Mesenchymal stem cell (in vitro differentiated cells and primary cell): ENCODE data around the gene DOCK11.

Source experiments
- DNase-seq: peaks from one replicate; pipeline ENCODE4 v3.0.0-alpha.2; 2013
- H2AFZ ChIP-seq: one replicate; pipeline ENCODE4 v1.6.1; 2013; ENCODE audit warnings: low read depth, mild to moderate bottlenecking, control low read depth, inconsistent platforms, low read length, moderate library complexity
- H2AK5ac ChIP-seq: 2 replicates; pipeline ENCODE4 v1.6.1; 2013; ENCODE audit warnings: low read length, moderate library complexity, mild to moderate bottlenecking, inconsistent platforms; ENCODE audit not compliant: severe bottlenecking
- H2BK120ac ChIP-seq: one replicate; pipeline ENCODE4 v1.6.1; 2013; ENCODE audit warnings: low read depth, mild to moderate bottlenecking, inconsistent platforms, low read length, moderate library complexity
- H2BK12ac ChIP-seq, 2 experiments: one replicate each; pipeline ENCODE4 v1.6.1; 2013; ENCODE audit warnings: inconsistent platforms in 2 of 2, low read length in 2 of 2, mild to moderate bottlenecking in 2 of 2, moderate library complexity in 2 of 2, control low read depth in 1 of 2
- H2BK15ac ChIP-seq: one replicate; pipeline ENCODE4 v1.6.1; 2013; ENCODE audit warnings: mild to moderate bottlenecking, low read depth, inconsistent platforms; ENCODE audit not compliant: poor library complexity, severe bottlenecking
- H2BK5ac ChIP-seq: 2 replicates; pipeline ENCODE4 v1.6.1; 2013; ENCODE audit warnings: low read depth, mild to moderate bottlenecking, low read length, control low read depth, inconsistent platforms; ENCODE audit not compliant: poor library complexity, severe bottlenecking
- H3K14ac ChIP-seq, 2 experiments: one replicate each; pipeline ENCODE4 v1.6.1; 2013; ENCODE audit warnings: inconsistent platforms in 2 of 2, low read length in 2 of 2, control low read depth in 1 of 2, mild to moderate bottlenecking in 1 of 2, moderate library complexity in 1 of 2
- H3K18ac ChIP-seq, 2 experiments: one replicate each; pipeline ENCODE4 v1.6.1; 2013; ENCODE audit warnings: inconsistent platforms in 2 of 2, low read length in 2 of 2, control low read depth in 1 of 2, low read depth in 1 of 2, mild to moderate bottlenecking in 1 of 2
- H3K23ac ChIP-seq, 2 experiments: one replicate each; pipeline ENCODE4 v1.6.1; 2013; ENCODE audit warnings: inconsistent platforms in 2 of 2, low read length in 2 of 2, mild to moderate bottlenecking in 2 of 2, moderate library complexity in 2 of 2, control low read depth in 1 of 2
- H3K27ac ChIP-seq: 2 replicates; pipeline ENCODE4 v1.5.1; 2013; ENCODE audit warnings: mild to moderate bottlenecking, moderate library complexity, low read length, control low read depth, inconsistent platforms; ENCODE audit not compliant: poor library complexity, severe bottlenecking
- H3K27me3 ChIP-seq, 2 experiments: 2 replicates each; pipeline versions ENCODE4 v1.6.1 to v1.7.0; 2013; ENCODE audit warnings: low read length in 2 of 2, mild to moderate bottlenecking in 2 of 2, moderate library complexity in 2 of 2, control low read depth in 1 of 2, inconsistent platforms in 1 of 2; ENCODE audit not compliant: control insufficient read depth in 1 of 2, insufficient read depth in 1 of 2
- H3K36me3 ChIP-seq, 2 experiments: 2 replicates each; pipeline versions ENCODE4 v1.6.1 to v1.7.0; 2013; ENCODE audit warnings: low read length in 2 of 2, control low read depth in 1 of 2, inconsistent platforms in 1 of 2, low read depth in 1 of 2, mild to moderate bottlenecking in 1 of 2; ENCODE audit not compliant: insufficient read depth in 2 of 2, control insufficient read depth in 1 of 2
- H3K4ac ChIP-seq, 2 experiments: one replicate each; pipeline ENCODE4 v1.6.1; 2013; ENCODE audit warnings: inconsistent platforms in 2 of 2, low read length in 2 of 2, mild to moderate bottlenecking in 2 of 2, moderate library complexity in 2 of 2, control low read depth in 1 of 2, low read depth in 1 of 2
- H3K4me1 ChIP-seq: 2 replicates; pipeline ENCODE4 v1.6.1; 2013; ENCODE audit warnings: low read depth, low read length, control low read depth; ENCODE audit not compliant: control insufficient read depth, insufficient read depth
- H3K4me2 ChIP-seq: 2 replicates; pipeline ENCODE4 v1.6.1; 2013; ENCODE audit warnings: low read length, mild to moderate bottlenecking, inconsistent platforms; ENCODE audit not compliant: poor library complexity, severe bottlenecking
- H3K4me3 ChIP-seq, 2 experiments: 2 replicates each; pipeline versions ENCODE4 v1.5.1 to v1.7.0; 2013; ENCODE audit warnings: low read length in 2 of 2, mild to moderate bottlenecking in 2 of 2, control low read depth in 1 of 2, low read depth in 1 of 2; ENCODE audit not compliant: insufficient read depth in 1 of 2
- H3K79me1 ChIP-seq: replicated peaks from 2 replicates; pipeline ENCODE4 v1.6.1; 2013; ENCODE audit warnings: mild to moderate bottlenecking, control low read depth, low read length, inconsistent platforms; ENCODE audit not compliant: poor library complexity, severe bottlenecking
- H3K9ac ChIP-seq: 2 replicates; pipeline ENCODE4 v1.7.0; 2013; ENCODE audit warnings: mild to moderate bottlenecking, low read length, moderate library complexity
- H3K9me3 ChIP-seq: 2 replicates; pipeline ENCODE4 v1.7.0; 2013; ENCODE audit warnings: mild to moderate bottlenecking, low read length; ENCODE audit not compliant: control insufficient read depth
- H4K8ac ChIP-seq: one replicate; pipeline ENCODE4 v1.6.1; 2013; ENCODE audit warnings: inconsistent platforms, mild to moderate bottlenecking, low read length, moderate library complexity
- H4K91ac ChIP-seq: one replicate; pipeline ENCODE4 v1.6.1; 2013; ENCODE audit warnings: mild to moderate bottlenecking, low read length, inconsistent platforms
- WGBS: methylation state at CpG from one replicate; pipeline ENCODE4 v1.1.7; 2013; ENCODE audit warnings: mixed read lengths; 5-methylcytosine and 5-hydroxymethylcytosine counted together

DOCK11 gene

GRCh38 chrX:118496763-118497079, 1.1 kb downstream of the DOCK11 start:
- no peak overlapping the region for H2AK5ac ChIP-seq
- DNase-seq, result no peak
- no peak overlapping the region for H3K27ac ChIP-seq
- H3K23ac ChIP-seq, result no peak overlapping the region
- peak overlapping the region in 1 of 2 experiments; percentile 93 for H3K14ac ChIP-seq
- H2BK120ac ChIP-seq, result no peak overlapping the region
- peak overlapping the region; percentile 5 for H2AFZ ChIP-seq
- peak overlapping the region; percentile 79 to 85 for H3K4me3 ChIP-seq
- H3K4ac ChIP-seq, result no peak overlapping the region
- H3K9ac ChIP-seq, result peak overlapping the region; percentile 88
- no peaks in the 10 kb centered on the region for H3K9me3 ChIP-seq
- H3K36me3 ChIP-seq, result no peaks in the 10 kb centered on the region
- H2BK15ac ChIP-seq, result peak overlapping the region; percentile 48
- peak overlapping the region; percentile 70 for H3K4me2 ChIP-seq
- peaks cover 7% of the 10 kb centered on the region for H3K4me1 ChIP-seq
- H4K8ac ChIP-seq, result no peak overlapping the region
- 3% methylated on average over 13 of the region's 13 CpGs for WGBS
- no peak overlapping the region for H2BK5ac ChIP-seq
- H2BK12ac ChIP-seq, result no peak overlapping the region
- H3K79me1 ChIP-seq, result peaks cover 2% of the 10 kb centered on the region
- H4K91ac ChIP-seq, result peak overlapping the region; percentile 7
- peak overlapping the region in 1 of 2 experiments; percentile 90 for H3K18ac ChIP-seq
- no peaks in the 10 kb centered on the region for H3K27me3 ChIP-seq

GRCh38 chrX:118497180-118497818, 1.7 kb downstream of the DOCK11 start:
- H3K4me1 ChIP-seq, result peaks cover 7% of the 10 kb centered on the region
- no peak overlapping the region for H4K91ac ChIP-seq
- H3K23ac ChIP-seq, result no peak overlapping the region
- H3K4ac ChIP-seq, result no peak overlapping the region
- no peaks in the 10 kb centered on the region for H3K36me3 ChIP-seq
- H2BK5ac ChIP-seq, result no peak overlapping the region
- no peak overlapping the region for H2BK15ac ChIP-seq
- no peak for DNase-seq
- no peak overlapping the region for H2BK12ac ChIP-seq
- H2AFZ ChIP-seq, result no peak overlapping the region
- H3K27ac ChIP-seq, result no peak overlapping the region
- no peaks in the 10 kb centered on the region for H3K27me3 ChIP-seq
- no peak overlapping the region for H2BK120ac ChIP-seq
- peaks cover 2% of the 10 kb centered on the region for H3K79me1 ChIP-seq
- H2AK5ac ChIP-seq, result no peak overlapping the region
- H3K14ac ChIP-seq, result no peak overlapping the region
- peak overlapping the region; percentile 88 for H3K9ac ChIP-seq
- H4K8ac ChIP-seq, result no peak overlapping the region
- WGBS, result 49% methylated on average over 7 of the region's 7 CpGs
- peak overlapping the region in 1 of 2 experiments; percentile 85 for H3K4me3 ChIP-seq
- H3K9me3 ChIP-seq, result no peaks in the 10 kb centered on the region
- H3K4me2 ChIP-seq, result no peak overlapping the region
- no peak overlapping the region for H3K18ac ChIP-seq

GRCh38 chrX:118498351-118498750, 2.7 kb downstream of the DOCK11 start:
- H3K27me3 ChIP-seq, result no peaks in the 10 kb centered on the region
- no peak overlapping the region for H3K27ac ChIP-seq
- no peaks in the 10 kb centered on the region for H3K9me3 ChIP-seq
- H3K4ac ChIP-seq, result no peak overlapping the region
- H3K4me2 ChIP-seq, result no peak overlapping the region
- H3K18ac ChIP-seq, result no peak overlapping the region
- no peak for DNase-seq
- H2BK15ac ChIP-seq, result no peak overlapping the region
- no peak overlapping the region for H4K8ac ChIP-seq
- no peak overlapping the region for H3K23ac ChIP-seq
- no peak overlapping the region for H3K9ac ChIP-seq
- peaks cover 7% of the 10 kb centered on the region for H3K4me1 ChIP-seq
- no peak overlapping the region for H2BK120ac ChIP-seq
- no peaks in the 10 kb centered on the region for H3K36me3 ChIP-seq
- H2BK5ac ChIP-seq, result no peak overlapping the region
- 100% methylated on average over 1 of the region's 3 CpGs for WGBS
- H3K14ac ChIP-seq, result no peak overlapping the region
- H2BK12ac ChIP-seq, result no peak overlapping the region
- no peak overlapping the region for H4K91ac ChIP-seq
- peaks cover 2% of the 10 kb centered on the region for H3K79me1 ChIP-seq
- H2AK5ac ChIP-seq, result no peak overlapping the region
- no peak overlapping the region for H3K4me3 ChIP-seq
- H2AFZ ChIP-seq, result no peak overlapping the region

- Histone ChIP-seq H4K91ac (no peak overlapping the region), H2BK120ac (no peak overlapping the region), H3K27me3 (no peaks in the 10 kb centered on the region), H3K18ac (no peak overlapping the region), H3K23ac (no peak overlapping the region), H4K8ac (no peak overlapping the region), H2BK5ac (no peak overlapping the region), H3K4me2 (no peak overlapping the region), H2AK5ac (no peak overlapping the region), H2BK12ac (no peak overlapping the region), H3K27ac (no peak overlapping the region), H3K4ac (no peak overlapping the region), H3K4me1 (peaks cover 7% of the 10 kb centered on the region), H3K9me3 (no peaks in the 10 kb centered on the region), H3K9ac (no peak overlapping the region), H3K36me3 (no peaks in the 10 kb centered on the region), H2BK15ac (no peak overlapping the region), H3K4me3 (no peak overlapping the region), H2AFZ (no peak overlapping the region), H3K79me1 (peaks cover 4% of the 10 kb centered on the region), H3K14ac (no peak overlapping the region)
- WGBS, result no CpG with 5 or more reads among the region's 2 CpGs
- no peak for DNase-seq
Measured at GRCh38 chrX:118498755-118499154, 3.1 kb downstream of the DOCK11 start.
